ENCODE measurements around the gene HEMK1.

The HEMK1 gene

GRCh38 chr3:50573566-50574443, 4.5 kb downstream of the HEMK1 start:
- TF ChIP-seq CTCF (IDR thresholded peaks at IDR 0.05; ENCODE audit: control insufficient read depth, insufficient read depth, low read depth, low read length, missing control alignments) = no peak
- DNase-seq (ENCODE audit: low read depth) = no peak

GRCh38 chr3:50574444-50574831, 5.1 kb downstream of the HEMK1 start:
- no peak overlapping the region for H3K4me3 ChIP-seq (ENCODE audit: control insufficient read depth, low read depth, low read length)
- DNase-seq (ENCODE audit: low read depth) = no peak
- TF ChIP-seq CTCF (IDR thresholded peaks at IDR 0.05; ENCODE audit: control insufficient read depth, insufficient read depth, low read depth, low read length, missing control alignments) = no peak

More at GRCh38 chr3:50573566-50574443, 4.5 kb downstream of the HEMK1 start:
- no peak overlapping the region for H3K4me3 ChIP-seq (ENCODE audit: control insufficient read depth, low read depth, low read length)

- no peak for DNase-seq (ENCODE audit: low read depth)
- no peak overlapping the region for H3K4me3 ChIP-seq (ENCODE audit: control insufficient read depth, low read depth, low read length)
- TF ChIP-seq CTCF (IDR thresholded peaks at IDR 0.05; ENCODE audit: control insufficient read depth, insufficient read depth, low read depth, low read length, missing control alignments) = no peak
Measured at GRCh38 chr3:50575372-50575771, 6.0 kb downstream of the HEMK1 start.

- DNase-seq (ENCODE audit: low read depth) = no peak
- TF ChIP-seq CTCF (IDR thresholded peaks at IDR 0.05; ENCODE audit: control insufficient read depth, insufficient read depth, low read depth, low read length, missing control alignments) = no peak
- H3K4me3 ChIP-seq (ENCODE audit: control insufficient read depth, low read depth, low read length) = no peak overlapping the region
Measured at GRCh38 chr3:50577348-50577747, 8.0 kb downstream of the HEMK1 start.

GRCh38 chr3:50580683-50581458, 11.5 kb downstream of the HEMK1 start:
- no peak overlapping the region for H3K4me3 ChIP-seq (ENCODE audit: control insufficient read depth, low read depth, low read length)
- TF ChIP-seq CTCF (IDR thresholded peaks at IDR 0.05; ENCODE audit: control insufficient read depth, insufficient read depth, low read depth, low read length, missing control alignments) = no peak
- DNase-seq (ENCODE audit: low read depth) = no peak

- no peak for DNase-seq (ENCODE audit: low read depth)
- no peak overlapping the region for H3K4me3 ChIP-seq (ENCODE audit: control insufficient read depth, low read depth, low read length)
- no peak for TF ChIP-seq CTCF (IDR thresholded peaks at IDR 0.05; ENCODE audit: control insufficient read depth, insufficient read depth, low read depth, low read length, missing control alignments)
Measured at GRCh38 chr3:50581459-50581842, 12.1 kb downstream of the HEMK1 start.

Measured in AG09309 (cell line).